Nephron progenitor cell (in vitro differentiated cells): ENCODE data around the gene SHCBP1.
A peak's percentile ranks its signal among the peaks of the same experiment; 100 is the strongest.
"Not testable (repeated sequence)": the region's sequence is repeated elsewhere in the genome, so short reads cannot be mapped to it uniquely, and the experiment has no call there.

ENCODE experiments used
- DNase-seq: peaks from one replicate; pipeline ENCODE4 v3.0.0; 2021
- H3K27ac Mint-ChIP-seq: 2 replicates; pipeline ENCODE4 v1.8.0; 2021; ENCODE audit warnings: mild to moderate bottlenecking, moderate library complexity, mixed read lengths
- H3K27me3 Mint-ChIP-seq: 2 replicates; pipeline ENCODE4 v1.8.0; 2021; ENCODE audit warnings: mild to moderate bottlenecking, low read depth, mixed read lengths; ENCODE audit not compliant: poor library complexity
- H3K36me3 Mint-ChIP-seq: 2 replicates; pipeline ENCODE4 v1.8.0; 2021; ENCODE audit warnings: low read depth, mixed read lengths
- H3K4me1 Mint-ChIP-seq: 2 replicates; pipeline ENCODE4 v1.8.0; 2021; ENCODE audit warnings: mixed read lengths
- H3K4me3 Mint-ChIP-seq: 2 replicates; pipeline ENCODE4 v1.8.0; 2021; ENCODE audit warnings: mild to moderate bottlenecking, moderate library complexity, mixed read lengths
- H3K9me3 Mint-ChIP-seq: 2 replicates; pipeline ENCODE4 v1.8.0; 2021; ENCODE audit warnings: mild to moderate bottlenecking, moderate library complexity, mixed read lengths
- CTCF ChIP-seq: fragments of 200-600 bp; sonication (generic); IDR thresholded peaks from 2 replicates; pipeline ENCODE4 v1.5.0; 2021; ENCODE audit warnings: antibody characterized with exemption

Gene SHCBP1

GRCh38 chr16:46558018-46558417, 63.2 kb downstream of the SHCBP1 start:
- peaks cover 13% of the 10 kb centered on the region for H3K9me3 Mint-ChIP-seq
- no peaks in the 10 kb centered on the region for H3K4me1 Mint-ChIP-seq
- H3K36me3 Mint-ChIP-seq = no peaks in the 10 kb centered on the region
- no peak overlapping the region for H3K4me3 Mint-ChIP-seq
- DNase-seq = no peak
- no peak overlapping the region for H3K27ac Mint-ChIP-seq
- H3K27me3 Mint-ChIP-seq = peaks cover 24% of the 10 kb centered on the region
- TF ChIP-seq CTCF = no peak

GRCh38 chr16:46555951-46556350, 65.2 kb downstream of the SHCBP1 start:
- Mint-ChIP-seq H3K4me1 (no peaks in the 10 kb centered on the region), H3K4me3 (no peak overlapping the region), H3K27me3 (peaks cover 20% of the 10 kb centered on the region), H3K27ac (no peak overlapping the region), H3K9me3 (peaks cover 13% of the 10 kb centered on the region), H3K36me3 (no peaks in the 10 kb centered on the region)
- DNase-seq = no peak
- no peak for TF ChIP-seq CTCF

GRCh38 chr16:46554435-46554834, 66.7 kb downstream of the SHCBP1 start:
- not testable (repeated sequence) for H3K36me3 Mint-ChIP-seq, H3K27ac Mint-ChIP-seq, H3K4me3 Mint-ChIP-seq, H3K4me1 Mint-ChIP-seq
- Mint-ChIP-seq H3K9me3 (peaks cover 17% of the 10 kb centered on the region), H3K27me3 (peaks cover 16% of the 10 kb centered on the region)
- DNase-seq = peak; percentile 60
- peak; percentile 64 for TF ChIP-seq CTCF

- Mint-ChIP-seq H3K4me3 (no peak overlapping the region), H3K9me3 (peaks cover 3% of the 10 kb centered on the region), H3K36me3 (no peaks in the 10 kb centered on the region), H3K27me3 (peaks cover 3% of the 10 kb centered on the region), H3K27ac (no peak overlapping the region), H3K4me1 (no peaks in the 10 kb centered on the region)
- DNase-seq = no peak
- no peak for TF ChIP-seq CTCF
Observed at GRCh38 chr16:46549477-46549876, 71.7 kb downstream of the SHCBP1 start.
